SK-N-MC (cell line): Measurements from ENCODE around the gene CGB8.
"Not testable (repeated sequence)": the region's sequence is repeated elsewhere in the genome, so short reads cannot be mapped to it uniquely, and the experiment has no call there.

Source experiments
- DNase-seq: peaks from one replicate; pipeline ENCODE4 v3.0.0-alpha.2; 2011; ENCODE audit warnings: low read depth, low spot score
- H3K27ac ChIP-seq: fragments of 200-600 bp; sonication (generic); 2 replicates; pipeline ENCODE4 v1.5.1; 2016; ENCODE audit warnings: mixed run types
- H3K36me3 ChIP-seq: fragments of 200-600 bp; sonication (generic); 2 replicates; pipeline ENCODE4 v1.6.1; 2017; ENCODE audit warnings: antibody characterized with exemption, low read length, mixed read lengths; ENCODE audit not compliant: insufficient read depth
- H3K4me3 ChIP-seq: fragments of 200-600 bp; sonication (generic); 2 replicates; pipeline ENCODE4 v1.5.1; 2016
- H3K9ac ChIP-seq: fragments of 200-600 bp; sonication (generic); 2 replicates; pipeline ENCODE4 v1.8.0; 2017; ENCODE audit warnings: mixed run types, mixed read lengths; ENCODE audit not compliant: insufficient read length
- H3K9me3 ChIP-seq: fragments of 200-600 bp; sonication (generic); 2 replicates; pipeline ENCODE4 v1.6.1; 2017; ENCODE audit warnings: low read depth, mild to moderate bottlenecking, antibody characterized with exemption, low read length, moderate library complexity, mixed read lengths
- EZH2 ChIP-seq: fragments of 200-600 bp; sonication (generic); IDR thresholded peaks from one replicate; pipeline ENCODE4 v1.6.1; 2017; ENCODE audit warnings: antibody characterized with exemption
- FOXP2 ChIP-seq: optimal IDR thresholded peaks from 2 replicates; pipeline ENCODE3; 2011; ENCODE audit warnings: mild to moderate bottlenecking, moderate library complexity; ENCODE audit not compliant: insufficient read depth; ENCODE audit errors: extremely low read length, control extremely low read depth
- POLR2AphosphoS5 ChIP-seq: IDR thresholded peaks from 2 replicates; pipeline ENCODE4 v1.6.1; 2012; ENCODE audit warnings: mild to moderate bottlenecking, low read depth, low read length, borderline replicate concordance

CGB8 gene

GRCh38 chr19:49031642-49032301 lies 17.1 kb downstream of the CGB8 start, which contains the start of gene CGB2:
Gene CGB2, plus strand, starts transcription at chr19:49031890. Its CDS starts 206 bp downstream, at chr19:49032096.
- not testable (repeated sequence) for H3K9me3 ChIP-seq, H3K4me3 ChIP-seq, DNase-seq, H3K9ac ChIP-seq, H3K36me3 ChIP-seq, H3K27ac ChIP-seq

- H3K9ac ChIP-seq, H3K36me3 ChIP-seq, DNase-seq, H3K27ac ChIP-seq, H3K9me3 ChIP-seq, H3K4me3 ChIP-seq: not testable (repeated sequence)
Observed at GRCh38 chr19:49030323-49030722, 18.6 kb downstream of the CGB8 start.

GRCh38 chr19:49029749-49030148 lies 19.2 kb downstream of the CGB8 start:
- H3K9me3 ChIP-seq, result not testable (repeated sequence)

GRCh38 chr19:49028686-49029085 lies 20.2 kb downstream of the CGB8 start:
- H3K27ac ChIP-seq, H3K9ac ChIP-seq, H3K36me3 ChIP-seq, H3K9me3 ChIP-seq, H3K4me3 ChIP-seq, DNase-seq: not testable (repeated sequence)

More at GRCh38 chr19:49029749-49030148, 19.2 kb downstream of the CGB8 start:
- H3K36me3 ChIP-seq, DNase-seq, H3K4me3 ChIP-seq, H3K27ac ChIP-seq, H3K9ac ChIP-seq: not testable (repeated sequence)

- not testable (repeated sequence) for H3K9me3 ChIP-seq, DNase-seq, H3K4me3 ChIP-seq, H3K36me3 ChIP-seq, H3K9ac ChIP-seq, H3K27ac ChIP-seq
Observed at GRCh38 chr19:49025599-49025998, 23.3 kb downstream of the CGB8 start.

- not testable (repeated sequence) for H3K36me3 ChIP-seq, H3K9ac ChIP-seq, H3K4me3 ChIP-seq, DNase-seq, H3K27ac ChIP-seq, H3K9me3 ChIP-seq
Observed at GRCh38 chr19:49025088-49025487, 23.8 kb downstream of the CGB8 start.

GRCh38 chr19:49024233-49024632 lies 24.7 kb downstream of the CGB8 start, which contains the start of gene CGB3:
Gene CGB3, minus strand, starts transcription at chr19:49024333. Its CDS starts 362 bp downstream, at chr19:49023971.
- not testable (repeated sequence) for H3K9me3 ChIP-seq, H3K9ac ChIP-seq, H3K36me3 ChIP-seq, DNase-seq, H3K4me3 ChIP-seq, H3K27ac ChIP-seq

- Histone ChIP-seq H3K9me3 (no peaks in the 10 kb centered on the region), H3K9ac (no peak overlapping the region), H3K27ac (no peak overlapping the region), H3K36me3 (no peaks in the 10 kb centered on the region), H3K4me3 (no peak overlapping the region)
- no peak for DNase-seq
- TF ChIP-seq FOXP2 (no peak), EZH2 (no peak), POLR2AphosphoS5 (no peak)
Observed at GRCh38 chr19:49022116-49022515, 26.8 kb downstream of the CGB8 start.

- no peak overlapping the region for H3K4me3 ChIP-seq
- no peak overlapping the region for H3K27ac ChIP-seq
- TF ChIP-seq FOXP2, result no peak
- no peaks in the 10 kb centered on the region for H3K36me3 ChIP-seq
- H3K9me3 ChIP-seq, result no peaks in the 10 kb centered on the region
- DNase-seq, result no peak
- H3K9ac ChIP-seq, result no peak overlapping the region
Observed at GRCh38 chr19:49020931-49021895, 27.7 kb downstream of the CGB8 start.
